Measurements from ENCODE around the gene MYO5B.

- TF ChIP-seq CTCF (conservative IDR thresholded peaks at IDR 0.05; ENCODE audit: low read length): no peak
- TF ChIP-seq EZH2phosphoT487 (IDR thresholded peaks at IDR 0.05; ENCODE audit: borderline replicate concordance, low read depth, low read length): no peak
These were observed 40.5 kb downstream of the MYO5B start for GRCh38 chr18:50154420-50154819.
